GM19324 (cell line): ENCODE results near the gene LRRC2.
"Not testable (repeated sequence)": the region's sequence is repeated elsewhere in the genome, so short reads cannot be mapped to it uniquely, and the experiment has no call there.

Experiments used
- ATAC-seq: cut with Tn5 transposase; IDR thresholded peaks from one replicate; pipeline ENCODE4 v1.9.1; 2021; ENCODE audit warnings: mild to moderate bottlenecking, moderate library complexity; ENCODE audit not compliant: unreplicated experiment, low FRiP score

The LRRC2 gene, protein sequence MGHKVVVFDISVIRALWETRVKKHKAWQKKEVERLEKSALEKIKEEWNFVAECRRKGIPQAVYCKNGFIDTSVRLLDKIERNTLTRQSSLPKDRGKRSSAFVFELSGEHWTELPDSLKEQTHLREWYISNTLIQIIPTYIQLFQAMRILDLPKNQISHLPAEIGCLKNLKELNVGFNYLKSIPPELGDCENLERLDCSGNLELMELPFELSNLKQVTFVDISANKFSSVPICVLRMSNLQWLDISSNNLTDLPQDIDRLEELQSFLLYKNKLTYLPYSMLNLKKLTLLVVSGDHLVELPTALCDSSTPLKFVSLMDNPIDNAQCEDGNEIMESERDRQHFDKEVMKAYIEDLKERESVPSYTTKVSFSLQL

DNA sequence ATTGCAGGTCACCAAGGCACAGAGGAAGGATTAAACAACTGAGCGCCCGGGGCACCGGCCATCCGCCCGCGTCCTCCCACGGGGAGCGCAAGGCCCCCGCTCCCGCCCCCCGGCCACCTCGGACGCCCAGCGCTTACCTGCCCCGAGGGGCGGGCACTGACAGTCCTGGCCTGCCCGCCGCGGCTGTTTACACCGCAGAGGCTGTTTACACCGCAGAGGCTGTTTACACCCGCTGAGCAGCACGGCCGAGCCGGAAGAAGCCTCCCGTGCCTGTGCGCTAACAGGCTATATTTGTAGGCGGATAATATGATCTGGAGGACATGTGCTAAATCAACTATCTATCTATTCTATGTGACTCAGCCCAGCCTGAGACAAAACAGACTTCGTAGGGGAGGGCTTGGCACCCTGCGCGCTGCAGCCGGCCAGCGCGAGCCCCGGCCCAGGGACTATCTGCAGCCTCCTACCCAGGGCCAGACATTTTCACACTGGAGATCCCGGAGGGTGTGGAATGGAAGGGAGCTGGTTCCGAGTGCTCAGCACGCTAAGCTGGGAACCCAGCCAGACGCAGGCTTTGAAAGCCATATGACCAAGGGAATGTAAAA lies at the start of gene LRRC2:
Gene LRRC2, minus strand, starts transcription at position 263 of the 602 bp plus-strand sequence. CDS start 14,711 bp downstream, outside the sequence.
- no peak for ATAC-seq

DNA sequence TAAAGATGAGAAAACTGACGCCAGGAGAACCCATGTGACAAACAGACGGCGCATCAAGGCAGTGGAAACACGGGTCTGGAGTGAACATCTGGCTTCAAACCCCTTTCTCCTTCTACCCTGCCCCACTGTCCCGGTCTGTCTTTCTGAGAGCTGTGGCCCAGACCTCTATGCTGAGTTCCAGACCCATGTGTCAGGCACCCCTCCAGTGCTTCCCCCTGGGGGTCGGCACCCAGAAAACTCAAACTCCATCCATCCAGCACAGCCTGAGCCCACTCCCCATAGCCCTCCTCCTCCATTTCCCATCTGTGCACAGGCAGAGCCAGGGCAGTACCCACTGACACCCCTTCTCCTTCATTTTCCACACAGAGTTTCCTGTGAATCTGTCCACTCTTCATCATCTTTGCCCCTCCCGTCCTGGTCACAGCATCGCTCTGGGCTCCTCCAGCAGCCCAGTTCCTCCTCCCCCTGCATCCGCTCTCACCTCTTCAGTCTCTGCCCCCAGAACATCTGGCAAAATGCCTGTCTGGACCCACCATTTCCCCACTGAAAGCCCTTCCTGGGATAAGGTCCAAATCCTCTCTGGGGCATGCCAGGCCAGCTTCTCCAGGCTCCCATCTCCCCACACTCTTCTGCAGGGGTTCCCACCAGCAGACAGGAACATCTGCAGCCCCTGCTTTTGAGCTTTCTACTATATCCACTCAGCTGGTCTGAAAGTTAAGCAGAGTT lies 49.1 kb upstream of the LRRC2 start:
- no peak for ATAC-seq

DNA sequence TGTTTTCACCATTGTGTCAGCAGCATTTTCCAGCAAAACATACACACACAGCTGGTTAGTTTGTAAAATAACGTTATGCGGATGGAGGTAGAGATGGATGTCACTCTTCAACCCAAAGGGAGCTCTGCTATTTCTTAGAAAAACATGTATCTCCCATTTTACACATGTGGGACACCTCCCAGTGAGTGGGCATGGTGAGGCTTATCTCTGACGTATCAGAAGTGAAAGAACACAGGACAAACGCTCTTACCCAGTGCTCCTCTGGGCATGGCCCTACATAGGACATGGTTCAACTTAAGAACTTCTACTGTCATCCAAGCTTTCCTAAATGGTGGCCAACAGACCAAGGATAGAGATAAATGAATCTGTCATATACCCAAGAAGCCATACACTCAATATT lies 48.3 kb upstream of the LRRC2 start:
- ATAC-seq: no peak

DNA sequence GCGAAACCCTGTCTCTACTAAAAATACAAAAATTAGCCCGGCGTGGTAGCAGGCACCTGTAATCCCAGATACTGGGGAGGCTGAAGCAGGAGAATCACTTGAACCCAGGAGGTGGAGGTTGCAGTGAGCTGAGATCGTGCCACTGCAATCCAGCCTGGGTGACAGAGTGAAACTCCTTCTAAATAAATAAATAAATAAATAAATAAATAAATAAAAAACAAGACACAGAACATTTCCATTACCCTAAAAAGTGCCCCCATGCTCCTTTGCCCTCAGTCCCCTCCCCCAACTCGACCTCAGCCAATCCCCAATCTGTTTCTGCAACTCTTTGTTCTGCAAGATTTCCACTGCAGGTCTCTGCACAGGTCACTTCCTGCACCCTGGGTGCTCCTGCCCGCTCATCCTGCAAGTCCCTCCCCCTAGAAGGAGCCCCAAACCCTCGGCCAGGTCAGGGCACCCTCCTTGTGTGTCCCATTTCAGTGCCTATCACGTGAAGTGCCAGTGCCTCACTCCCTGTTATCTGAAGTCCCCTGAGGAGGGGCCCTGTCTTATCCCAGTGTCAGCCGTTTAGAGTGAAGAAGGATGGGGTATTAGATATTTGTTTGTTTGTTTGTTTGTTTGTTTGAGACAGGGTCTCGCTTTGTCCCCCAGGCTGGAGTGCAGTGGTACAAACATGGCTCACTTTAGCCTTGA lies 47.4 kb upstream of the LRRC2 start:
- ATAC-seq: no peak

DNA sequence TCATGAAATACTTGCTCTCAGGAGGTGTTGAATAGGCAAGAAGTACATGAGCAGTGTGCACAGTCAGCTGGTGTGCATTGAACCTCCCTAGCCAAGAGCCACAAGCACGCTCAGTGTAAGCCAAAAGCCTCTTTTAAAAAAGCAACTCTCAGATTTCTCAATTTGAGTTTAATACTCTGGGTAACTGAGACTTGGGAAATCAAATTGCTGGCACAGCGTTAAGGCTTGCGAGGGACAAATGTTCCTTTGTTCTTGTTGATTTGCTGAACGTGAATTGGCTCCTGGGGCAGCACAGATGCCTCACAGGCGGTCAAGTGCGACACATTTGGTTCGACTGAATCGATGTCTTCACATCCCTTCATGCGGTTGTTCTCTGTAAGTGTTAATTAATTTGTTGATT lies 46.2 kb upstream of the LRRC2 start, which contains the start of gene FAM240A:
Gene FAM240A, plus strand, starts transcription at position 202 of the 400 bp plus-strand sequence. Its CDS starts 159 bp downstream, at position 361.
- no peak for ATAC-seq

DNA sequence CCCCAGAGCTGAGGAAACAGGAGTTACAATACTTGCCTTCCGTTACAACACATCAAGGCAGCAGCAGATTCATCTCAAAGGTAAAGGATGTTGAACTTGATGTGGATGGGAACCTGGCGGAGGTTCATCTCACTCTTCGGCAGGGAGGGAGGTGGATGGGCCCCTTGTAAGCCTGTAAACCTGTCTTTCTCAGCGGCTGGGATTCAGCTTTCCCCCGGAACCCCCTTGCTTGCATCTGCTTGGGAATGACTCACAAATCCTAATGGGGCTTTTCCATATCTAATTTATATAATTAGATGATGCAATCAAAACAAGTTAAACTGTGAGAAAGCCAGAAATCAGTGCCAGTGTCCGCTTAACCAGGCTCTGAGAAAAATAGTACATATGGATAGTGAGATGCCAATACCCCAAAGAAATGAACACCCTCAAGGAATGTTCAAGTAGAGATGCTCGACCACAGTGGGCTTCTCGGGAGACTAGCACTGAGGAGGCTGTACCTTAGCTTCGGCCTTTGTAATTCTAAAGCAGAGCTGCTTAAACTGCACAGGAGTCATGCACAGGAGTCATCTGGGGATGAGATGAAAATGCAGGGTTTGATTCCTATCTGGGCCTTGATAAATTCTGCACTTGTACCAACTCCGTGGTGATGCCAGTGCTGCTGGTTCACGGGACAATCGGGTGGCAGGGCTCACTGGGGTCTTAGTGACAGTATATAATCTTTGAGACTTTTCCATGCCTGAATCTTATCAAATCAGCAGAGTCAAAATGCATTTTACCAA lies 44.0 kb upstream of the LRRC2 start:
- ATAC-seq: no peak

DNA sequence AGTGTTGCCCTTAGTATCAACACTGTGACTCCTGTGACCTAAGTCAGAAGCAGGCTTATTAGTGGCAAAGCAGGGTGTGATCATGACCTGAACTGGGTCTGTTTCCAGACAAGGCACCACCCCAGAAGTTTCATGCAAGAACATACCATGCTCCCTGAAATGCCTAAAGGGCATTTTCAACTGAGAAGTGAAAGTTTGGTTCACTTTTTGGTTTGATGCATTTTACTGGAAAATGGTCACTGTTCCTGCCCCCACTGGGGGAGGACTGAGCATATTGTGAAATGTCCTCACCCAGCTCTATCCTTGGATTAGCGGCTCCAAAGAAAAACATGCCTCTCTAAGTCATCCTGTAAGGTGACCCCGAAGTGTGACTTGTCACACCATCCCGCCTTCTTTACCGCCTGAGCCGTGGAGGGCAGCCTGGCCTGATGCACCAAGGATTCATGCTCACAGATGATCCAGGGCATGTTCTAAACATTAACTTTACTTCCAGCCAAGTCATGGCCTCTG lies 43.2 kb upstream of the LRRC2 start:
- no peak for ATAC-seq

DNA sequence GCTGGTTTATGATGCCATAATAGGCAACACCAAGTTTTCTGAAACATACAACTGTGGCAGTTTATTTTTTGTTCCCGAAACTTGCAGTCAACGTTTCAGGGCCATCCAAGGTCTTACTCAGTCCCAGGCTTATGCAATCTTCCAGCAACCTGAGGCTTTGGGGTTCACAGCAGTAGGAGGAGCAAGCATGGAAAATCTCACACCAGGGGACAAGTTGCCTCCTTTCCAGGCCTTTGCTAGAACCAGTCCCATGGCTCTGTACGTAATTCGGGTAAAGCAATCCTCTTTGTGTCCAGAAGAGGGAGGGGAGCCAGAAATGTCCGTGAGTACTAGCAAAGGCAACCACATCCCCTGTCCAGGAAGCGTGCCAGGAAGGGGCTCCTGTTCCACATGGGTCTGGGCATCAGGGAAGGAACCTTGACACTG lies 41.5 kb upstream of the LRRC2 start:
- ATAC-seq: no peak

DNA sequence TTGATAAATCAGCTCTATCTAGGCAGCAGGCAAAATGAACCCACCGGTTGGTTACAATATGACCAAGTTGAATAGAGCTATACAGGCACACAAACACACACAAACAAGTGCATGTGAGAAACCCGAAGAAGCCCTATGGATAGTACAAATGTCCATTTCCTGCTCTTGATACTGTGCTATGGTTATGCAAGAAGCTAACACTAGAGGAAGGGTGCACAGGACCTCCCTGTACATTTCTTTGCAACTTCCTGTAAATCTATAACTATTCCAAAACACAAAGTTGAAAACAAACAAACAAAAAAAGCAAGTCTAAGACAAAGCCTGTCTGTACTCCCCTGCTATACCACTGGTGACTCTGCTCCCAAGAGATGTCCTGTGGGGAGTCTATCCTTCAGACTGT lies 38.0 kb upstream of the LRRC2 start:
- no peak for ATAC-seq

DNA sequence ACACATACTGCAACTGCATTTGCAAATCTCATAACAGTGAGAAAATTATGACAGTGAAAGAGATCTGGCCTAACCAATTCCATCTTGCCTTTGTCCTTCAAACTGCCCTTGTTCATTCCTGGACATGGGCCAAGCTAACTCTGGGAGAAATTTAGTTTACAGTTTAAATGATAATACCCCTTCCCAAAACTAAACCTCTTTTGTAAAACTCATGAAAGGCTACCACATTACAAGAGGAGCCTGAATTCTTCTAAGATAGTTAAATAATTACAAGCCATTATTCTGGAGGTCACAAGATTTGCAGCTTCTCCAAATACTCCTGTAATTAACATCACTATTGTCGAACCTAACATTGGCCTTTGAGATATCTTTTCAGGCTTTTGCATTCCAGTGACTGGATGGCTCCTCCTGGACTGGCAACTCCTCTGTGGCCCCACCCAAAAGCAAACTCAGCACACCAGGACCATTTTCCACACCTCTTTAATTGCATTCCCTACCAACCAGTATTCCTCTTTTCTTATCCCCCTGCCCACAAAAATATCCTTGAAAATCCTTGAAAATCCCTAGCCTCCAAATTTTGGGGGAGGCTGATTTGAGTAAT lies 37.4 kb upstream of the LRRC2 start:
- ATAC-seq: no peak

DNA sequence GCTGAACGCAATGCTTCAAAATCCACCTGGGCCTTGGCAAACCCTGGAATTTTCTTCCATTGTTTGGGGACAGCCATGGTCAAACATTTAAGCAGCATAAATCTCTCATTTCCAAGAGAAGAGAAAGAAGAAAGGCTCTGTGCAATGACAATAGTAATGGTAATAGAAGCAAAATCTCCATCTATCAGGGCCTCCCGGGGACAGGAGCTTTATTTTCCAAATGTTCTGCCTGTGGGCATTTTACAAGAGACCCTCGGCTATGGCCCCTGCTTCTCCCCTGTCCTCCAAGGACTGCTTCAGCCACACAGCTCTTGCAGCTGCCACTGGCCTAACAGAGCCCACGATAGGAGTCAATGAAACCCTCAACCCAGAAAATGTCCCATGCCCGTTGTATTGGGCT lies 33.5 kb upstream of the LRRC2 start:
- no peak for ATAC-seq

DNA sequence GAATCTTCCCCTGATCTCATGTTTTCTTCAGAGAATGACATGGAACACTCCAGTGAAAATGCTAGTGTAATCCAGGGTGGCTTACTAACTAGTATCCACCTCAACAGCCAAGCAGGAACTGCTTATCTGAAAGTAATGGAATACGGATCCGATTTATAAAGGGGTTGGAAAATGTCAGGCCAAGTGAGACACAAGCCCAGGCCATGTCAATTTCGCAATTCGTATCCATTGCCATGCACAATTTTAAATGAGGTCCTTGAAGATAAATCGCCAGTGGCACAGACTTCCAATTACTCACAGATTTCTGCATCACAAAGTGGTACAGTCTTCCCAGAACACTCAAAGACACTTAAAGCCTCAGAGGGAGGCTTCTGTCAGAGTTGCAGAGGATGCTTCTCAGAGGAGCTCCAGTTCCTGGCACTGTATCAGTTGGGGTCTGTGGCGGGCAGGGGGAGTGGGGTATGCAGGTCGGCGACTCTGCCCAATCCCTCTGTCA lies 29.8 kb upstream of the LRRC2 start:
- no peak for ATAC-seq

DNA sequence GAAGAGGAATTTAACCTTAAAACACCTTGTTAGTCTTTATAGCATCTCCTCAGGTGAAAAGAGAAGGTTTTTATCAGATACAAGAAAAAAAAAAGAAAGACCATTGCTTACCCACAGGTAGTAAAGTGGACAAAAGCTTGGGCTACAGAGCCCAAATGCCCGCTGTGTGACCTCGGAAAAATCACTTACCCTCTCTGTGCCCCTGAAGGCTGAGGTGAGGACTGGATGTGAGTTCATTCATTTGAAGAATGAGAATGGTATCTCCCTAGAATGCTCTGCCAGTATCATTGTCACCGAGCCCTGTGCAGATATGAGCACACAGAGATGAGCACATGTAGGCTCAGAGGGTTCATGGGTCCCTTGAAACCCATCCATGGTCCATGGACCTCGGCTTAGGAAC lies 28.6 kb upstream of the LRRC2 start:
- no peak for ATAC-seq

DNA sequence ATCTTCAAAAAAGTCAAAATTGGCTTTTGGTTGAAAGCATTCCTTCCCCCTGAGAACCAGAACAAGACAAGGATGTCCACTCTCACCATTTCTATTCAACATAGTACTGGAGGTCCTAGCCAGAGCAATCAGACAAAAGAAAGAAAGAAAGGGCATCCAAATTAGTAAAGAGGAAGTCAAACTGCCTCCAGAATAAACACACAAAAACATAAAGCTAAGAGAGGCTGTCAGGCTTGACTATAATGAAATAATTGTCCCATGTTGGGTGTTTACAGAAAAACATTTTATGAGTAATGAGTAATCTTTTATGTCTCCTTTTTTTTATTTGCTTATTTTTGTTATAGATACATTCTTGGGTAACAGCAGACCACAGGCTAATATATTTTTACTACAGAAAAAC lies 27.9 kb upstream of the LRRC2 start:
- ATAC-seq: no peak

DNA sequence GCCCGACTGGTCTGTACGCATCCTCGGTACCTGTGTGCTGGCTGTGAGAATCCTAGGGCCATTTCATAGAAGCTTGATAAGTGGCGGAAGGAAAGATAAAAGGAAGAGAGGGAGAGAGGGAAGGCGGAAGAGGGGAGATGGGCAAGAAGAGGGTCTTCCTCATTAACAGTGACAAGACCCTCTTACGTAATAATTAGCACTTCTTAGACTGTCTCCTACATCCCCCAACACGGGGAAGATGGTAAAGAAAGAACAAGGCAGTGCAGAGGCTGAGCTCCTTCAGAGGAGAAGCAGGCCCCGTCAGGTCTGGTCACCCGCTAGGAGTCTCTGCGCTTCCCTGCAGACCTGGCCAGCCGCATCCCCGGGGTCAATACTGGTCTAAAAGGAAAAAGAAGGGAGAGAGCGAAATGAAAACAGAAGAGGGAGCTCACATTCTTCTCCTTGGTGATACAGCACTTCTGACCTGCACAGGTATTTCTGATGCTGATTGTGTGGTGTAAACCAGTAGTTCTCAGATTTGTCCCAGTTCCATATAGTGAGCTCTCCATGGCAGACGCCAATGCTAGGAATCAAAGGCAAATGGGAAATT lies 27.3 kb upstream of the LRRC2 start:
- no peak for ATAC-seq

DNA sequence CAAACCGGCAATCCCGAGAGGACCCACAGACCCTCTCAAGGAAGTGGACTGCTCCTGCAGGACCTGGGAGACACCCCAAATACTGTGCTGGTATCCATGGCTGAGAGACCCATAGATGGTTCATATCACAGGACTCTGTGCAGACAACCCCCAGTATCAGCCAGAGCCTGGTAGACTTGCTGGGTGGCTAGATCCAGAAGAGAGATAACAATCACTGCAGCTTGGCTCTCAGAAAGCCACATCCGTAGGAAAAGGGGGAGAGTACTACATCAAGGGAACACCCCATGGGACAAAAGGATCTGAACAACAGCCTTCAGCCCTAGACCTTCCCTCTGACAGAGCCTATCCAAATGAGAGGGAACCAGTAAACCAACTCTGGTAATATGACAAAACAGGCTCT lies 21.2 kb upstream of the LRRC2 start:
- ATAC-seq: not testable (repeated sequence)

DNA sequence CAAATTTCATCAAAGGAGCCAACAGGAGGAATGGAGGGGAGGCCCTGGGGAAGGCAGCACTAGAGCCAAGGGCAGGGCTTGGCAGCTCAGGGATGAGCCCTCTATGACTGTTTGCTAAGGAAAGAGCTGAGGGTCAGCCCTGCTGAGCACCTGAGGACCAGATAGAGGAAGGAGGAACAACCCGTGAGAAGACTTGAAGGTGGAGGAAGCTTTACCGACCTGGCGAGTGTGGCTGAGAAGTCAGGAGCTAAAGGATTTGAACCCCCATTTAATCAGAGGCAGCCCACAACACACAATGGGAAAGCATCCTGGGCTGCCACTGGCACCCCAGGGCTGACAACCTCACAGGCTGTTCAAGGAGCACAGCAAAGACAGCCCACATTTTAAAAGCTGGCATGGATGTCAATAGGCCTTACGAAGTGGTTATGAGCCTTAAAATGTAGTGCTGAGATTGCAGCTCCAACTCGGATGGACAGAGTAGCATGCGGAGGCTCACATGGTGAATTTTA lies 20.7 kb upstream of the LRRC2 start:
- ATAC-seq: no peak

DNA sequence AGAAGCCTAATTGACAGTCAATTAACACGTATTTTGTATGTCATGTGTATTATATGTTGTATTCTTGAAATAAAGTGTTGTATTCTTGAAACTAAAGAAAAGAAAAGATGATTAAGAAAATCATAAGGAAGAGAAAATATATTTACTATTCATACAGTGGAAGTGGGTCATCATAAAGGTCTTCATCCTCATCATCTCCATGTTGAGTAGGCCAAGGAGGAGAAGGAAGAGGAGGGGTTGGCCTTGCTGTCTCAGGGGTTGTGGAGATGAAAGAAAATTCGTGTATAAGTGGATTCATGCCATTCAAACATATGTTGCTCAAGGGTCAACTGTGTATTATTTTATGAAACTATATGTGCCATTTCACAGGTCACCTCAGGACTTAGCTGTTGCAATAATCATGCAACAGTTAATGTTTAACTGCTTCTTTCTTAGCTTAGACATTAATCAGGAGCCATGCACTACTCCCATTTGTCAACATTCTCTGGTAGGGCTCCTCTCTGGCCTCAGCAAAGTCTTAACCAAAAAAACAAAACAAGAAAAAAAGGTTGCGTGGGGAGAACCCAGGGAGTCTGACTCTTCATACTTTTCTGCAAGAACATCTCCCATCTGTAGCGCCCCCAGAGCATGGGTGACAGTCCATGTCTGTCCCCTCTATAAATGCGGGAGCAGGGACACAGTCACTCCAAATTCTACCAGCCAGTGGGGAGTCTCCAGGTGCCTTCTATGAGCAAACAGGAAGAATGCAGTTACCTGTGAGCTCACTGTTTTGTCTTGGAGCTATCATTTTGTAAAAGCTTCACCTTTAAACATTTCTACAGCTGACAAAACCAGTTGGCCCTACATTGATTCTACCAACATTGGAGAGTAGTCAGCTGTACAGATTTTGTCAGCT lies 19.9 kb upstream of the LRRC2 start:
- ATAC-seq: no peak
